HEK293 (cell line): ENCODE data around the gene NECTIN4.

Experiments
- CTCF ChIA-PET: fragments of 350-600 bp; formaldehyde crosslinking; extraction: SDS; loops from one replicate; lab custom pipeline; 2021; ENCODE audit warnings: antibody characterized with exemption; lab: Yijun Ruan, JAX
- POLR2A ChIA-PET: fragments of 300-600 bp; formaldehyde crosslinking; extraction: SDS; loops from one replicate; lab custom pipeline; 2020; ENCODE audit warnings: antibody characterized with exemption, inconsistent platforms; lab: Yijun Ruan, JAX
- H3K27ac ChIP-seq: fragments of 200-500 bp; sonication (Bioruptor generic); 2 replicates; pipeline ENCODE4 v1.5.1; 2014; ENCODE audit warnings: low read depth, low read length, control low read depth, inconsistent platforms; ENCODE audit errors: extremely low read depth
- H3K36me3 ChIP-seq, 2 experiments: fragments of 200-500 bp in 1 of 2; sonication (Bioruptor generic) in 1 of 2; 1 replicate in 1 of 2; 2 replicates in 1 of 2; pipeline ENCODE4 v1.5.1; 2014 to 2017; ENCODE audit warnings: inconsistent platforms in 2 of 2, low read length in 2 of 2; ENCODE audit not compliant: control insufficient read depth in 2 of 2, insufficient read depth in 1 of 2
- H3K4me1 ChIP-seq: fragments of 200-500 bp; sonication (Bioruptor generic); 2 replicates; pipeline ENCODE4 v1.5.1; 2014; ENCODE audit warnings: mild to moderate bottlenecking, low read length, inconsistent platforms; ENCODE audit not compliant: control insufficient read depth, insufficient read depth
- H3K4me3 ChIP-seq: 2 replicates; pipeline ENCODE4 v1.5.1; 2011; ENCODE audit warnings: low read depth, mild to moderate bottlenecking, control low read depth, low read length, moderate library complexity
- H3K9me3 ChIP-seq: fragments of 200-500 bp; sonication (Bioruptor generic); 2 replicates; pipeline ENCODE4 v1.5.1; 2014; ENCODE audit warnings: low read depth, low read length, inconsistent platforms; ENCODE audit not compliant: control insufficient read depth, insufficient read depth
- GLIS1 ChIP-seq: fragments of 450-650 bp; formaldehyde crosslinking; IDR thresholded peaks from 2 replicates; pipeline ENCODE4 v1.5.1; 2016; ENCODE audit warnings: missing biosample characterization, missing genetic modification characterization
- GLIS2 ChIP-seq: fragments of 450-650 bp; formaldehyde crosslinking; IDR thresholded peaks from 2 replicates; pipeline ENCODE4 v1.5.1; 2016; ENCODE audit warnings: missing biosample characterization, missing genetic modification characterization
- HIC1 ChIP-seq: fragments of 450-650 bp; formaldehyde crosslinking; IDR thresholded peaks from 2 replicates; pipeline ENCODE4 v1.5.1; 2016; ENCODE audit warnings: missing biosample characterization, missing genetic modification characterization
- IKZF3 ChIP-seq: fragments of 450-650 bp; IDR thresholded peaks from 2 replicates; pipeline ENCODE4 v1.5.0; 2018; ENCODE audit warnings: missing biosample characterization, mild to moderate bottlenecking, missing genetic modification characterization, moderate library complexity
- KLF8 ChIP-seq: fragments of 450-650 bp; formaldehyde crosslinking; IDR thresholded peaks from 2 replicates; pipeline ENCODE4 v1.5.1; 2016; ENCODE audit warnings: missing biosample characterization, missing genetic modification characterization
- OSR2 ChIP-seq: fragments of 450-650 bp; formaldehyde crosslinking; IDR thresholded peaks from 2 replicates; pipeline ENCODE4 v1.5.1; 2016; ENCODE audit warnings: missing biosample characterization, missing genetic modification characterization
- OVOL3 ChIP-seq: fragments of 450-650 bp; formaldehyde crosslinking; IDR thresholded peaks from 2 replicates; pipeline ENCODE4 v1.5.1; 2016; ENCODE audit warnings: missing biosample characterization, missing genetic modification characterization
- RBAK ChIP-seq: fragments of 450-650 bp; formaldehyde crosslinking; IDR thresholded peaks from 2 replicates; pipeline ENCODE4 v1.5.1; 2016; ENCODE audit warnings: missing biosample characterization, missing genetic modification characterization
- TRIM28 ChIP-seq: IDR thresholded peaks from 2 replicates; pipeline ENCODE4 v1.6.1; 2011; ENCODE audit warnings: low read length, control low read depth, borderline replicate concordance
- ZFHX2 ChIP-seq: fragments of 450-650 bp; formaldehyde crosslinking; conservative IDR thresholded peaks from 2 replicates; pipeline ENCODE4 v1.5.1; 2016; ENCODE audit warnings: missing biosample characterization, missing genetic modification characterization
- ZIC2 ChIP-seq: fragments of 450-650 bp; formaldehyde crosslinking; IDR thresholded peaks from 2 replicates; pipeline ENCODE4 v1.5.1; 2016; ENCODE audit warnings: missing biosample characterization, missing genetic modification characterization
- ZNF2 ChIP-seq: fragments of 450-650 bp; formaldehyde crosslinking; IDR thresholded peaks from 2 replicates; pipeline ENCODE4 v1.5.1; 2016; ENCODE audit warnings: missing biosample characterization, missing genetic modification characterization
- ZNF335 ChIP-seq: fragments of 450-650 bp; formaldehyde crosslinking; conservative IDR thresholded peaks from 2 replicates; pipeline ENCODE4 v1.5.1; 2016; ENCODE audit warnings: missing biosample characterization, missing genetic modification characterization
- ZNF398 ChIP-seq: fragments of 450-650 bp; formaldehyde crosslinking; IDR thresholded peaks from 2 replicates; pipeline ENCODE4 v1.5.1; 2017; ENCODE audit warnings: missing biosample characterization, missing genetic modification characterization
- ZNF404 ChIP-seq: fragments of 450-650 bp; formaldehyde crosslinking; IDR thresholded peaks from 2 replicates; pipeline ENCODE4 v1.5.1; 2017; ENCODE audit warnings: missing biosample characterization, missing genetic modification characterization
- ZNF596 ChIP-seq: fragments of 450-650 bp; IDR thresholded peaks from 2 replicates; pipeline ENCODE4 v1.5.0; 2018; ENCODE audit warnings: missing biosample characterization, mild to moderate bottlenecking, missing genetic modification characterization, moderate library complexity
- ZNF600 ChIP-seq: fragments of 450-650 bp; formaldehyde crosslinking; IDR thresholded peaks from 2 replicates; pipeline ENCODE4 v1.5.1; 2016; ENCODE audit warnings: missing biosample characterization, missing genetic modification characterization
- ZNF704 ChIP-seq: fragments of 450-650 bp; formaldehyde crosslinking; IDR thresholded peaks from 2 replicates; pipeline ENCODE4 v1.5.1; 2016; ENCODE audit warnings: missing biosample characterization, missing genetic modification characterization
- ZNF777 ChIP-seq: fragments of 450-650 bp; formaldehyde crosslinking; IDR thresholded peaks from 2 replicates; pipeline ENCODE4 v1.5.1; 2017; ENCODE audit warnings: missing biosample characterization, missing genetic modification characterization, borderline replicate concordance
- ZNF791 ChIP-seq: fragments of 450-650 bp; formaldehyde crosslinking; IDR thresholded peaks from 2 replicates; pipeline ENCODE4 v1.5.1; 2016; ENCODE audit warnings: missing biosample characterization, missing genetic modification characterization
- ZNF830 ChIP-seq: fragments of 450-650 bp; IDR thresholded peaks from 2 replicates; pipeline ENCODE4 v1.5.0; 2018; ENCODE audit warnings: missing biosample characterization, missing genetic modification characterization, low read depth, mild to moderate bottlenecking, moderate library complexity
- ZSCAN23 ChIP-seq: fragments of 450-650 bp; formaldehyde crosslinking; IDR thresholded peaks from 2 replicates; pipeline ENCODE4 v1.5.1; 2016; ENCODE audit warnings: missing biosample characterization, missing genetic modification characterization

The NECTIN4 gene

GRCh38 chr1:161085165-161085564 lies 4.2 kb downstream of the NECTIN4 start (continued):
- TF ChIP-seq HIC1 (tag by site-specific recombination), result no peak
- TF ChIP-seq ZNF404 (tag by site-specific recombination), result no peak
- no peak for TF ChIP-seq ZSCAN23
- TF ChIP-seq ZNF600 (tag by site-specific recombination), result no peak
- no peak for TF ChIP-seq ZNF777 (tag by site-specific recombination)
- no peak for TF ChIP-seq ZNF2 (tag by site-specific recombination)
- no peak for TF ChIP-seq ZNF791 (tag by site-specific recombination)
- TF ChIP-seq ZNF830 (tag by site-specific recombination), result no peak
- no peak for TF ChIP-seq IKZF3 (tag by site-specific recombination)
- no peak for TF ChIP-seq KLF8
- no peak for TF ChIP-seq OSR2
- no peak for TF ChIP-seq RBAK
- TF ChIP-seq ZFHX2 (tag by site-specific recombination), result peak; percentile 55; the same call in 1 of the 2 replicates
- TF ChIP-seq GLIS2 (tag by site-specific recombination), result peak; percentile 26; the same call in 1 of the 2 replicates
- no peak for TF ChIP-seq OVOL3 (tag by site-specific recombination)
- TF ChIP-seq ZNF398 (tag by site-specific recombination), result peak; percentile 39; the same call in 1 of the 2 replicates
- TF ChIP-seq ZIC2, result peak; percentile 36
- no peak for TF ChIP-seq ZNF596 (tag by site-specific recombination)

- Histone ChIP-seq H3K4me3 (no peak overlapping the region), H3K9me3 (no peaks in the 10 kb centered on the region), H3K4me1 (no peaks in the 10 kb centered on the region; the same call in 1 of the 2 replicates), H3K36me3 (no peaks in the 10 kb centered on the region), H3K27ac (no peak overlapping the region)
- CTCF ChIA-PET, result interaction anchor here (0.5 to 0.8 kb wide), 6 partner anchors 29 to 403 kb away, joined by 3 to 4 read pairs (median 3); no protein-coding TSS in a partner anchor
- TF ChIP-seq TRIM28, result no peak
- peak; percentile 80 for TF ChIP-seq GLIS1 (tag by site-specific recombination)
- no peak for TF ChIP-seq ZNF335 (tag by site-specific recombination)
- TF ChIP-seq ZIC2, result peak; percentile 49
- TF ChIP-seq ZNF704 (tag by site-specific recombination), result no peak
- POLR2A ChIA-PET, result interaction anchor here (0.9 to 1.6 kb wide), 2 partner anchors 37 to 63 kb away, joined by 3 to 5 read pairs; partner anchors contain the start of gene F11R
These were observed 4.8 kb downstream of the NECTIN4 start for GRCh38 chr1:161084597-161084988.
